Activated CD8-positive, alpha-beta memory T cell treated with anti-CD3 and anti-CD28 coated beads for 48 hours (primary cell): ENCODE measurements around the gene CD109.

Experiments used
- DNase-seq, 3 experiments: peaks; one replicate each; pipeline ENCODE4 v3.0.0-alpha.2; 2020; ENCODE audit warnings: low read depth in 2 of 3, low spot score in 2 of 3

The CD109 gene

DNA sequence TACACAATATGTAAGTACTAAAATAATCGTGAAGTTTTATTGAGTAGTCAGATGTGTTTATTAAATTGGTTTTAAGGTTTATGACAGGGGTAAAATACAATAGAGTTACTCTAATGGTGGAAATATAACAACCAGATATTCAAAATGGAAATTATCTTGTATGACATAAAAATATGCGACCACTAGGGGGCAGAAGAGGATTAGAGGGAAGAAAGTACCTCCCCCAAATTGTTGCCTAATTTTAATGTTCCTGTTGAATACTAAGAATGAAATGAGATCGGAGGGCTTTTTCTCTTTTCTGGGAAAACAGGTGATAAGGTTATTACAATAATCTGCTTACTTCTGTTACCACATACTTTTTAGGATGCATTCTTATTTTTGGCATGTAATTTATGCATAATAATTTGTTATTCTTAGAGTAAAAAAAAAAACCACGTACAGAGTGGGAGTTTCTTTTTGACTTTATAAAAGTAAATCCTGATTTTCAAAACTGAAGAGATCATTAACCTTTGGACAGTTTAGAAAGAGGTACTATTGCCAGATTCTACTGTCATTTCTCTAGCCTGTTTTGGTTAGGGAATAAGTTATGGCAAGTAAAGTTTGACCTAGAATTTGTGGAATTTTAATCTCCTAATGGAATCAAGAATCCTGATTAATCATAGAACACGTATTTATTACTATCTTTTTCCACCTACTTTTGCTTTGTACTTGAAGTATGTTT, 159.2 kb downstream of the CD109 start:
- peak in 1 of 3 experiments; percentile 14 for DNase-seq

DNA sequence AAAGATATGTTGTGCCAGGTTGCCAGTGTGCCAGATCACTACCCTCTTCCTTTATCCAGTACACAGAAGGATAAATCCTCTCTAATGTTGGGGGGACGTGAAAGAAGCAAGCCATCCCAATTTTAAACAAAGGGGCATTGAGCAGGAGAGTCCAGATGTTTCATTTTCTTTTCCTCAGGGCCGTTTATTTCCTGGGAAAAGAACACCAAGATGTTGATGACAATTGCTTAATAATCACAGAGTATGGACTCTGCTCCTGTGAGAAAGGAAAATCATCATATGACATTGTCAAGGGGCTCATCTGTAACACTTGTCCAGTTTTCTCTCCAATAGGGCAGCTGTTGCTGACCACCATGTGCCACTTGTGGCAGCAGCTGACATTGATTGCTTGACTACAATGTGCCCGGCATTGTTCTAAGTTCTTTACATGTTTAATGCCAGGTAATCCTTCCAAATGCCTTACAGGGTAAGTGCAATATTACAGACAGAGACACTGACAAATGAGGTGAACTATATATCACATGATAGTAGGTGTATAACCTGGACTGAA, 161.4 kb downstream of the CD109 start:
- no peak for DNase-seq

DNA sequence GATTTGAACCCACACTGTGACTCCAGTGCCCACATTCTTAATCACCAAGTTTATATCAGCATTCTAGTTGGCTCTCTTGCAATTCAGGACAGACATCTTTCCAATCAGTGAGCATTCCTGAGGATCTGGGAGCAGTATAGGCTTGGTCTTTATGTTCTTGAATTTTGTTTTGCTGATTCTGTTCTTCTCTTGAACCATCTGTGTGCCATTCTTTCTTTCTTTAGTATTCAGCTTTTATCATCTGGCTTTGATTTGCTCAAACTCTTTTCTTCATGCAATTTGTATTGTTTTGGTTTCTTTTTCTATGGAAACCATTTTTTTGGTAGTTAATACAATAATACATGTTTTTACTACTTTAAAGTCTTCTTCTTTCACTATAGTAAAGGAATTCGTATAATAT, 162.4 kb downstream of the CD109 start:
- no peak for DNase-seq

DNA sequence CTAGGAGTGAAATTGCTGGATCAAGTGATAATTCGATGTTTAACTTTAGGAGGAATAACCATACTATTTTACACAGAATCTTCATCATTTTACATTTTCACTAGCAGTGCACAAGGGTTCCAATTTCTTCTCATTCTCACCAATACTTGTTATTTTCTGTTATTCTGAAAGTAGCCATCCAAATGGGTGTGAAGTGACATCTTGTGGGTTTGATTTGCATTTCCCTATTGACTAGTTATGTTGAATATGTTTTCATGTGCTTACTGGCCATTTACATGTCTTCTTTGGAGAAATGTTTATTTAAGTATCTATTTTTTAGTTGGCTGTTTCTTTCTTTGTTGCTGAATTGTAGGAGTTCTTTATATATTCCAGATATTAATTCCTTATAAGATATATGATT, 164.3 kb downstream of the CD109 start:
- no peak for DNase-seq

DNA sequence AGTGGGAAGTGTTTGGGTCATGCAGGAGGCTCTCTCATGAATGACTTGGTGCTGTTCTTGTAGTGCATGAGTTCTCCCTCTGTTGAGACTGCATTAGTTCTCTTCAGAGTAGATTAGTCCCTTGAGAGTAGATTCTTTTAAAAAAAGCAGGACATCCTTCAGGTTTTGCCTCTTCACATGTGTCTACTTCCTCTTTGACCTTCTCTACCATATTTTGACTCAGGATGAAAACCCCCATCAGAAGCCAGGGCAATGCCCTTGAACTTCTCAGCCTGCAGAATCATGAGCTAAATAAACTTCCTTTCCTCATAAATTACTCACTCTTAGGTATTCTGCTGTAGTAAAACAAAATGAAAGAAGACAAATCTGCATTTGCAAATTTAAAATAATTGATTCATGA, 170.3 kb downstream of the CD109 start:
- DNase-seq = no peak

DNA sequence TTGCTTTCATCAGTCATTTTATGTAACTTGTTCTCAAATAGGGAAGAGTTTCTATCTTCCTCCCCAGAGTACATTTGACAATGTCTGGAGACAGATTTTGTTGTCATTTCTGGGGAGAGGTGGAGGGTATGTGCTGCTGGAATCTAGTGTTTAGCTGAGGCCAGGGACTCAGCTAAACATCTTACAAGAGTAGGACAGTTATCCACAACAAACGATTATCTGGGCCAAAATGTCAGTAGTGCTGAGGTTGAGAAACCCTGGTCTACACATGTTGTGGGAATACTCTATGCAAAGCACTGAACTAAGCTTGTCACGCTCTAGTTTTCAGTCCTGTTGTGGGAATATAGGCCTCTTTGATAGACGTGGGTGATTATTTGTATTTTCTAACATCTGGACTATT, 171.4 kb downstream of the CD109 start:
- no peak for DNase-seq

DNA sequence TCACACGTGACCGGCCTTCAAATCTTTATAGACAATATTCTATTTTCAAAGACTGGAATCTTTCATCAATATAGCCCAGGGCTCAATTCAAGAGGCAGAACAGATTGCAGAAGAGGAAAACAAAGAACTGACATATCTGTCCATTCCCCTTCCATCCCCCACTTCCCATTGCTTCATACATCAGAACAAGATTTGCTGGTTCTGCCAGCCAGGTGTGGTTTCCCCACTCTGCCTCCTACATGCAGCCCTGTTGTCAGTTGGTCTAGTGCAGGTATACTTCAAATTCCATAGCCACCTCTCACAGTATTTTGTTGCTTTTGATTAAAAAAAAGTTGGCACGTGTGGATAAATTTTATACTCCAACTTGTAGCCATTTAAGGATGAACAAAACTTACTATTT, 174.9 kb downstream of the CD109 start:
- DNase-seq = no peak

DNA sequence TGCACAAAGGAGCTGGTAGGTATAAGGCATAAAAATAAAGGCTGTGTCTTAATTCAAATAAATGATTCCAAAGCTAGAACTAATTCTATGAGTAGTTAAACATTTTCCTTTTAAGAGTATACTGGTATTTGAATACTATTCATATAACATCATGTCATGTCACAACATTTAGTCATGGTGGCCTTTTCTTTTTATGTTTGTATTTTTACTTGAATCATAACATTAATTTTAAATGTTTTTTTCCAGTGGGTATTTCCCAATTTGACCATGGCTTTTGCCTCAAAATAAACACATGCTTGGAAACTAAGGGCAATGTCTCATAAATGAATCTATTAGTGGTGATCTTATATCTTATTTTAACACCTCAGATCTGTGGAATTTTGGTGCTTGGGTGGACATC, 177.1 kb downstream of the CD109 start:
- DNase-seq = no peak
